Loucy (cell line): ENCODE measurements around the gene NBL1.

Experiments
- CTCF ChIP-seq: fragments of 200-600 bp; sonication (generic); conservative IDR thresholded peaks from 2 replicates; pipeline ENCODE4 v1.5.1; 2014; ENCODE audit warnings: mild to moderate bottlenecking, antibody characterized with exemption, low read length
- EZH2phosphoT487 ChIP-seq: fragments of 200-600 bp; IDR thresholded peaks from 2 replicates; pipeline ENCODE4 v1.6.1; 2018; ENCODE audit warnings: antibody characterized with exemption, mild to moderate bottlenecking, moderate library complexity, borderline replicate concordance

- no peak for TF ChIP-seq CTCF
- no peak for TF ChIP-seq EZH2phosphoT487
Observed at GRCh38 chr1:19703280-19703679, 59.2 kb downstream of the NBL1 start.
